GM19099 (cell line): ENCODE data around the gene YTHDF1.

ENCODE experiments used
- POLR2A ChIP-seq: IDR thresholded peaks from 3 replicates; pipeline ENCODE4 v1.6.1; 2011; ENCODE audit warnings: low read depth; ENCODE audit not compliant: insufficient read length; ENCODE audit errors: extremely low read depth

YTHDF1 gene

DNA sequence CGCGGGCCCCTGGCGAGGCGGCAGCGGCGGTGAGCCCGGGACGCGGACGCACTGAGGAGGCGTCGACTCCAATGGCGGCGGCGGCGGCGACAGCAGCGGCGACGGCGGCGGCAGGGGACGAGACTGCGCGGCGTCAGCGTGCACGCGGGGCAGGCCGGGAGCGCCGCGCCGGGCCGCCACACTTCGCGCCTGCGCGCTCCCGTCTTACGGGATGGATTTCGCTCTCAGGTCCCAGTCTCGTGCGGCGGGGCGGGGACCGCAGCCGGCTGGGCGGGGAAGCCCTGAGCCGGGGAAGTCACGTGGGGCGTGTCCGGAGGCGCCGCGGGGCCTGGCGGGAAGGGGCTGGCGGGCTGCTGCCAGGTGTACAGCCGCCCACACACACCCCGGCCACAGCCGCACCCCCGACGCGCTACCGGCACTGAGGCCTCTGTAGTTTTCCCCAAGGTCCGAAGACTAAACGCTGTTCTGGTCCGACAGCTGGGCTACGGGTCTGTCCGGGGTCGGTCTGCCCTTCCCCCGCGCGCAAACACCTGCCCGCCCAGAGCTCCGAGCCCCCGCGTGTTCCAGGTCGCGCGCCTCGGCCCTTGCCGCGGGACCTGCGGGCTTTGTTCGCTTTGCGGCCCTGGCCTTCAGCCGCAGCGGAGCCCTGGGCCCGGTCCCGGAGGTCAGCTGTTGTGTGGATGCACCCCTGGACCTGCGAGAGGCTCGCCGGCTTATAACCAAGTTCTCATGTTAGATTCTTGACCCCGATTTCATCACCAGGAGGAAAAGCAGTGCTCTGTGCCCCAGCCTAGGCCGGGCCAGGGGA is at the start of gene YTHDF1:
Gene YTHDF1 (minus strand): TSS at position 91 of the 808 bp plus-strand sequence. CDS start 239 bp downstream, outside the sequence.
- TF ChIP-seq POLR2A, result peak; percentile 75

DNA sequence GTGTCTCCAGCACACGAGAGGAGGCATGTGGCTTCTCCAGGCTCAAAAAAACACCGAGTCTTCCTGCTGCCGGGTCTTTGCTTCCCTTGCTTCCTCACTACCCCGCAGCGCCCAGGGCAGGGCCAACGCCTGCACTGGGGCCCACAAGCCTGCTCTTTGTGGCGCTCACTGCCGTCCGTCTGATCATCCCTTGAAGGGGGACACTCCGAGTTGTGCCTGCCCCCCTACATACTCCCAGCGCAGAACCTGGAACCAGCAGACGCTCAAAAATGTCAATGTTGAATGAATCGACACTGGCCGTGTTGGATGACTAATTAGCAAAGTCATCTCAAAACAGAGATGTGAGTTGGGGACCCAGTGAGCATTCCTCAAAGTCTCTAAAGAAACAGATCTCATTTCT is 48.6 kb upstream of the YTHDF1 start:
- TF ChIP-seq POLR2A, result no peak

DNA sequence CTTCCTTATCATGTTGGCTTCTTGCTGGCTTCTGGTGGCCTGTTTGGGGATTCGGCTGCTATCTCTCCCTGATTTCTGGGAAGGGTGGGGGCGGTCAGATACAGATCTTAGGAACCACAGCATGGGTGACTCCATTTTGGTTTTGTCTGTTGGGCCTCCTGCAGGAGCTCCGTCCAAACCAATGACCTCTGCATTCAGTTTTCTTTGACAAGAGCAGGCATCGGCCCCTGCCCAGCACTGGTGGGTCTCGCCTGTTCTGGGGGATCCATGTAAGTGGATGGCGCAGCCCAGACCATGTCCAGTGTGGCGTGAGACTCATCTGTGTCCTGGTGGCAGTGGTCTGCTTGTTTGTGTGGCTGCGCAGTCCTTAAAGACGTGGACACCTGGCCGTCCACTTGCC is 48.1 kb upstream of the YTHDF1 start:
- no peak for TF ChIP-seq POLR2A

DNA sequence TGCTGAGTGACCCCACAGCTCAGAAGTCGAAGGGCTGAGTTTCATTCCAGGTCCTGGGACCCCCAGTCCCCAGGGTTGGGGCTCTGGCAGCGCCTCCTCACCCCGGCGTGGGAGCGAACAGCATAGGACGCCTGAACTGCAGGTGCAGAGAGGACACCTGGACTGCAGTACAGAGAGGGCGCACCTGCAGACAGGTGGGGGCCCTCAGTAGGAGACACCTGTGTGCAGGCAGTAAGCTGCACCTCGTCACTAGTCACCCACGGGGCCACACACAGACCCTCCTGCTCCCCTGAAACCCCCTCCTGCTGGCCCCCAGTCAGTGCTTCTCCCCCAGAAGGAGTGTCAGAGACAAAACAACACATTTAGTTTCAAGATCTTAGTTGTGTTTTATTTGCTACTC is 46.9 kb upstream of the YTHDF1 start:
- no peak for TF ChIP-seq POLR2A

DNA sequence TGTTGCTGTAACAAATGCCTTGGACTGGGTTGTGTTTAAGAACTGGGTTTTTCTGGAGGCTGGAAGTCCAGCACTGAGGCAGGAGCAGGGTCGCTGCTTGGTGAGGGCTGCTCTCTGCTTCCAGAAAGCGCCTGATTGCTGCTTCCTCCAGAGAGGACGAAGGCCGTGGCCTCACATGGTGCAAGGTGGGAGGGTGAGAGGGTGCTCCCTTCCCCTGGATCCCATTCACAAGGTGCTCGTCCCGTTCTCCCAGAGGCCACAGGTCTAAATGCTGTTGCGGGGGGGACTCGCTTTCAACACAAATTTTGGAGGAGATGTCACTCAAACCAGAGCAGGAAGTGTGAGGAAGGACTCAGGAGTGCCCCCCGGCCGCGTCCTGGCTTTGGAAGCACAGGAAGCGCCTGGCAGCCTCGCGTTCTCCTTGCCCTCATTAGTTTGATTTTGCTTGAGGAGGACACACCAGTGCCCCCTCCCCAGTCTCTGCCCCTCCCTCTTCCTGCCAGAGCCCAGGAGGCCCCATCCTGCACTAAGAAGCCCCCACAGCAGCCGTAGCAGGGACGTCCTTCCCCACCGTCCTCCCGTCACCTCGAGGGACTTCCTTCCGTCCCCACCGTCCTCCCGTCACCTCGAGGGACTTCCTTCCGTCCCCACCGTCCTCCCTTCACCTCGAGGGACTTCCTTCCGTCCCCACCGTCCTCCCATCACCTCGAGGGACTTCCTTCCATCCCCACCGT is 46.0 kb upstream of the YTHDF1 start:
- no peak for TF ChIP-seq POLR2A

DNA sequence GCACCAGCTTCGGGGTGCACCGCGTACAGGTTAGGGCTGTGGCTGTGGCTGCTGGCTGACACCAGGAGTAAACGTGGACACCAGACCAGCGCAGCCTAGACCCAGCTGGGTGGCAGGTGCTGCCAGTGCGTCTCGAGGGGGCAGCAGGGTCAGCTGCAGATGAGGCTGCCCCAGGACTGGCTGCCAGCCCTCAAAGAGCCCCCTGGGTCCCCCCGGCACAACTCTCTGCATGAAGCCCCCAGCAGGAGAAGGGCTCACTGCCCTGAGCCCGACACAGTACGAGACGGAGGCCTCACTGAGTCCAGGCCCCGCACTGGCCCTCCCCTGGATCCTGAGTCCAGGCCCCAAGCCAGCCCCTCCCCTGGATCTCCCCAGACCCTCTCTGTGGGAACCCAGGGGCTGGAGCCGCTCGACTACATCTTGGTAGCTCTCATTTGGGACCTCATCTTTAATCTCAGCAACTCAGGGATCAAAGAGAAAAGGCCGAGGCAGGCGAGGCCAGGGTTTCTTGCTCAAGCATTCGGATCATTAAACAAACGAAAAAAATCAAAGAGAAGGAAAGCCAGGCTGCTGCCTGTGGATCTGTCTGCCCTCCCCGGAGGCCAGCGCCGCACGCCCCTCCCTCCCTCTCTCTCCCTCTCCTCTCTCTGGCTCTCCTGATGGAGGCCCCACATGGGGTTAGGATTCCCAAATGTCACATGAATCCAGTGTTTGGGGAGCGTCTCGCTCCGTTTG is 45.3 kb upstream of the YTHDF1 start:
- TF ChIP-seq POLR2A, result no peak

DNA sequence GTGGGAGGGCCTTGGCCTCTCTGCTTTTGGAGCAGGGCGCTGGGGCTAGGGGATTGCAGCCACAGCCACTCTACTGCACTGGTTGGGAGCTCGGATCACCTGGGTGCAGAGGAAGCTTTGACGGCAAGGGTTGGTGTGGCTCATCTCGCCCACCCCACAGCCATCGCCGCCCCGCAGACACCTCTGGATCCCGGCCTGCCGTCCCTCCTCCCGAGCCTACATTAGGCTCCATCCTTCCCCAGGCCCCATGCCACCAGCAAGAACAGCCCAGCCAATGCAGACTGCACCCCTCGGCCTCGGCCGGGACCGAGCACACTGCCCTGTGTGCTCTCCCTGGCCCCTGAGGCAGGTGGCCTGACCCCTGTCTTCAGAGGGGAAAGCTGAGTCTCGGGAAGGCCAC is 44.6 kb upstream of the YTHDF1 start:
- no peak for TF ChIP-seq POLR2A

DNA sequence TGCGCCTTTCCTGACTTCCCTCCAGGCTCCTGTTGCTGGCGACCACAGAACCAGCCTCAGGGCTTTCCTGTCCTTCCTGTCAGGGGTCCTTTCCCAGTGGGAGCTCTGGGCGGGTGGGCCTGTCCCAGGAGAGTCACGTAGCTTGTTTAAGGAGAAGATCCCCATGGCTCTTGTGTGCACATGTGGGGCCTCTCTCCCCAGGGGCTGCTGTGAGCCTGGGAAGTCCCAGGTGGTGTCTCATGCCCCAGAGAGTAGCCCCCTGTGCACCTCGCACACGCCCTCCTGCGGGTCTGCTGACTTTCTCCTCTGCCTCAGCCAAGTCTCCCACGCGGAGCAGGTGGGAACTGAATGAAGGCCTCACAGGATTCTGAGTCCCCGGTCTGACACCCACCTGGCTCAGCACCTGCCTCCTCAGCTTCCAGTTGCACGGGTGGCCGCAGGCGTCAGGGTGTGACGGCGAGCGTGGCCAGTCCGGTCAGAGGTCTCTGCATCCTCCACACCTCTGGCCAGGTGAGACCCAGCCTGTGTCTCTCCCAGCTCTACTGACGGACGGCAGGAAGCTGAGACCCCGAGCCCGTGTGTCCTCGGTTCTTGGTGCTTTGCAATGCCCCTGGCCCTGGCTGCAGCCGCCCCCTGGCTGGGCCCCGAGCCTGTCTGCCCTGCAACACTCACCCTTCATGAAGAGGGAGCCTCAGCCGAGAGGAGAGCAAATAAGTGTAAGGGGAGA is 44.0 kb upstream of the YTHDF1 start:
- no peak for TF ChIP-seq POLR2A

DNA sequence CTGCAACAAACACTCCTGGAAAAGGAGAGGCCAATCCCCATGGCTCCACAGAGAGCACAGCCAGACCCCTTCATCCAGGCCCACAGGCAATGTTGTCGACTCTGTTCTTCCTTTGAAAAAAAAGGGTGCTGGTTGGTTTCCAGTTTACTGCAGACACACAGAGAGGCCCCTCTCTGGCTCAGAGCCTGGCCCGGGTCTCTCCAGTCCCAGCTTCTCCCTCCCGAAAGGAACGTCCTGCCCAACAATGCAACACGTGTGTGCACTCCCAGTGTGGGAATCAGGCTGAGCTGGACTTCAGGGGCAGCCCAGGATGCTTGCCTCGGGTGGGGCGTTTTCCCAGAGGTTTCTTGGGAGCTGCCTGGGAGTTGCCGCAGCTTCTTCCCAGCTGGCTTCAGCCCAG is 42.9 kb upstream of the YTHDF1 start:
- no peak for TF ChIP-seq POLR2A

DNA sequence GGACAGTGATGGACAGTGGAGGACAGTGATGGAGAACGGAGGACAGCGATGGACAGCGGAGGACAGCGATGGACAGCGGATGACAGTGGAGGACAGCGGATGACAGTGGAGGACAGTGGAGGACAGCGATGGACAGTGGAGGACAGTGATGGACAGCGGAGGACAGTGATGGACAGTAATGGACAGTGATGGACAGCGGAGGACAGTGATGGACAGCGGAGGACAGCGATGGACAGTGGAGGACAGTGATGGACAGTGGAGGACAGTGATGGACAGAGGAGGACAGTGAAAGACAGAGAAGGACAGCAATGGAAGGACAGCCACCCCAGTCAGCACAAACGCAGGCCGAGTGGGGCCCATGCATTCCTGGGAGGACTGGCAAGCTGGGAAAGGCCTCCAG is 41.7 kb upstream of the YTHDF1 start:
- TF ChIP-seq POLR2A, result no peak

DNA sequence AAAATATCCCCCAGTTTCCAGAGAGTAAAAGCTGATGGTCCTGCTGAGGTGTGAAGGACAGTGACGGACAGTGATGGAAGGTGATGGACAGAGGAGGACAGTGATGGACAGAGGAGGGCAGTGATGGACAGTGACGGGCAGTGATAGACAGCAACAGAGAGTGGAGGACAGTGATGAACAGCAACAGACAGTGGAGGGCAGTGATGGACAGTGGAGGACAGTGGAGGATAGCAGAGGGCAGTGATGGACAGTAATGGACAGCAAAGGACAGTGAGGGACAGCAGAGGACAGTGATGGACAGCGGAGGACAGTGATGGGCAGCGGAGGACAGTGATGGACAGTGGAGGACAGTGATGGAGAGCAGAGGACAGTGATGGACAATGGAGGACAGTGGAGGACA is 41.0 kb upstream of the YTHDF1 start:
- no peak for TF ChIP-seq POLR2A

DNA sequence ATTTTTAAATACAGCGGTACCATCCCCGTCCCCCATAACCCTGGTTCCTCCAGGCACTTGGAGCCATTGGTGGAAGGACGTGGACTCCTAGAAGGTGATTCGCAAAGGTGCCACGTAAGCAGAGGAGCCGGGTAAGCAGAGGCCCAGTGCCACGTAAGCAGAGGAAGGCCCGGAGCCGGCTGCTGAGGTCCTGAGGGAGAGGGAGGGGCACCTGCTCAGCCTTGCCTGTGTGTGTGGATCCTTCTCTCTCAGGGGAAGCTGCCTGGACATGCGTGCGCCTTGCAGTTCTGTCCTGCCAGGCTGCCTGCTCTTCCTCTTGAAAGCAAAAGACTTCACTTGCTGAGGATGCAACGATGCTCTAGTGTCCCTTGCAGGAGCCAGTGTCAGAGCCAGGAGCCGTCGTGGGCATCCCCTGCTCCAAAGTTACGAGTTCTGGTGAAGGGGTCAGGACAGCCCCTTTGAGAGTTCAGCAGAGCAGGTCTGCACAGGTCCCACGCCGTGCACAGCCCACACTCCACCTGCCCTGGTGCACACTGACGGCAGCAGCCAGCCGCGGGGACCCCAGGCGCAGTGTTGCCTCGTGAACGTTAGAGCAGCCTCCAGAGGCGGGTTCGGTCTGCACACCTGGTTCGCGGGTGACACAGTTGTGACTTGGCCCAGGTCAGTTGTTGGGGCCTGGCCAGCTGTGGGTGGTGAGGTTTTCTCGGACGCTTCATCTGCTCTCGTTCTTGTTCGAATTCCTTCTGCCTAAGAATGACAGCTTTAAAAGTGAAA is 40.2 kb upstream of the YTHDF1 start:
- TF ChIP-seq POLR2A, result no peak

DNA sequence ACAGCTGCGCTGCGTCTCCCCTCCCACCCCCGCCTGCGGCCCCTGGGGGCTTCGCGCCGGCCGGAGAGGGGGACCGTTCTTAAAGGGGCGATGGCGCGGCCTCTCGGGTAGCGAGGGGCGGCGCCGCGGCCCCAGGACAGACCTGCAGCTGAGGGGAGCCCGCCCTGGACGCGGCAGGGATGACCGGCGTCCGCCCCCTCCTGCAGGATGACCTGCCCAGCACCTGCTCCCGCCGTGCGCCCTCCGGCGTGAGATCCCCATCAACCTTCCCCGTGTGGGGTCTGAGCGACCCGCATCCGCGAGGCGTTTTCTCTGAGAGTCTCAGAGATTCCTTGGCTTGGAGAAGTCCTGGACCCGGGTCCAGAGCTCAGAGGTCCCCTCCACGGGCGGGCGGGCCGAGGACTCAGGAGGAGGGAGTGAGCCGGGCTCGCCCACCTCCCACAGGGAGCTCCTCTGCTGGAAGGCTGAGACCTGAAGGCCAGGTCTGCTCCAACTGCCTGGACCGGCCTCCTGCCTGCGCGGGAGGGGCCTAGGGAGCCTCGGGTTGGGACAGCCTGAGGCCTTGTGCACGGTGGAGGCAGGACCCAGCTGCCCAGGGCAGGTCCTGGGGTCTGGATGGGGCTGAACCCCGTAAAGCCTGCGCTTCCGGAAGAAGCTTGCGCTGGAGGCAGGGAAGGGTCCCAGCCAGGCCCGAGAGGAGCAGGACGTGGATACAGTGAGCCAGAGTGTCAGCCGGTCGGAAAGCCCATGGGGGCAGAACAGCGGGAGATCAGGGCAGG is 38.9 kb upstream of the YTHDF1 start:
- no peak for TF ChIP-seq POLR2A
